GM08714 (cell line): Measurements from ENCODE around the gene MCTP2.

Experiments used
- H3K4me3 ChIP-seq: fragments of 200-500 bp; sonication (Bioruptor generic); 2 replicates; pipeline ENCODE4 v1.5.1; 2014; ENCODE audit warnings: mild to moderate bottlenecking, low read length, inconsistent platforms
- ZNF274 ChIP-seq: IDR thresholded peaks from 2 replicates; pipeline ENCODE4 v1.6.1; 2012; ENCODE audit warnings: mild to moderate bottlenecking, low read depth, low read length

MCTP2 gene

GRCh38 chr15:94414916-94415315, 183.6 kb downstream of the MCTP2 start:
- H3K4me3 ChIP-seq = no peak overlapping the region
- TF ChIP-seq ZNF274 = no peak

DNA sequence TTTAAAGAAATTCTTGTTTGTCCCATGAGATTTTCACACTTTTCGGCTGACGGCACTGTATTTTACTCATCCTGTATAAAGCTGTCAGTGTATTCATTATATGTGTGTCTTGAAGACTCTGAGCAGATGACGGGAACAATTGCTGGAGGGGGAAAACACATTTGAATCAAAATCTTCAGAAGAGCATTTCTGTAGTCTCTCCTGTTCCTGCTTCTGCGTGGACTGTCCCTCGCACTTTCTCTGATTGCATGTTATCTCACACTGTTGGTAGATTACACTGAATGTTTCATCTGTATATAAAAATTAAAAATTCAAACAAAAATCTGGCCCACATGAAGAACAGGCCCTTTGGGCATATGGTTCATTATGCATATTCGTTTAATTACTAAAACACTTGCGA, 184.9 kb downstream of the MCTP2 start:
- H3K4me3 ChIP-seq = no peak overlapping the region
- TF ChIP-seq ZNF274 = no peak

- TF ChIP-seq ZNF274 = no peak
- no peak overlapping the region for H3K4me3 ChIP-seq
These were observed 185.5 kb downstream of the MCTP2 start for GRCh38 chr15:94416820-94417219.

DNA sequence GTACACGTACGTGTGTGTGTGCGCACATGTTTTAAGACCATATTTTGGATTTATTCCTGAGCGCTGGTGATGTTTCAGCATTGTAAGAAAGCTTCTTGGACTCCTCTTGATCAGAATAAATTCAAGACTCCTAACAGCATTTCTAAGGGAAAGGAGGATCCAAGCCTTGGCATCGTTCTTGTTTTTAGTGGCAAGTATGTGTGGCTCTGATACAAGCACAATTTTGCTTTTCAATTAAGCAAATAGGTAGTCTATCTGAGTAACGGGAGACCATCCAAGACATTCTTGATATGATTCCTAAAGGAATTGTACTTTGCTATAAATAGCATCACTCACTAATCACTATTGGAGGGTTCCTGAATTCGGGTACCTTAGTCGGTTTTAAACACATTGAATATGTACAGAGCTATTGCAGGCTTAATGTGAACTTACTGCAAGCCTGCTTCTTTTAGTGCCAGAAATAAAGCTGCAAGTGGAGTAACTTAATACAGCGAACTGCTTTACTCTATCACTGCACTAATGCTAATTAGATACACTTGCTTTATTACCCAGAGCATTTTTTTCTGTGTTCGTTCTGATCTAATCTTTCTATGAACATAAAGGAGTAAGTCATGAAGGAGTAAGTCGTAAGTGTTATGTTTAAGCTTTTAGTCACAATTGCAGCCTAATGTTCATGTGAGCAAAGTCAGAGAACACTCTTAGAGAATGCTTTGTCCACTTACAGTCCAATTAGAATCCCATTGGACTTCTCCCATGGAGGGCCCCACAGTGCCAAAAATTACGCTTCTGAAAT, 186.3 kb downstream of the MCTP2 start:
- no peak for TF ChIP-seq ZNF274
- H3K4me3 ChIP-seq = no peak overlapping the region

DNA sequence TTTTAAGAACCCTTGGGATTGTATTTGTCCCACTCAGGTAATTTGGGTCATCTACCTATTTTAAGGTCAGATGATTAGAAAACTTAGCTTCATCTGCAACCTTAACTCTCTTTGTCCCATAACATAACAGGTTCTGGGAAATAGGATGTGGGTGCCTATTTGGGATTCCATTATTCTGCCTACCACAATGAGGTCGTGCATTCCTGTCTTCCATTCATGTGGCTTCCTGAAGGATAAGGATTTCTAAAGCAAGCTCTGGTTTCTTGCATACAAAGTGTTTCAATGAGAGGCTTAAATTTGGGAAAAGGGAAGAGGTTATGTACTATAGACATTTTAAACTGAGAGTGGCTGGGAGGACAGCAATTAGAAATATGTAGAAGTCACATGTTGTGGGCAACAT, 190.3 kb downstream of the MCTP2 start:
- TF ChIP-seq ZNF274 = no peak
- no peak overlapping the region for H3K4me3 ChIP-seq

- no peak for TF ChIP-seq ZNF274
- no peak overlapping the region for H3K4me3 ChIP-seq
These were observed 200.9 kb downstream of the MCTP2 start for GRCh38 chr15:94432279-94432678.

DNA sequence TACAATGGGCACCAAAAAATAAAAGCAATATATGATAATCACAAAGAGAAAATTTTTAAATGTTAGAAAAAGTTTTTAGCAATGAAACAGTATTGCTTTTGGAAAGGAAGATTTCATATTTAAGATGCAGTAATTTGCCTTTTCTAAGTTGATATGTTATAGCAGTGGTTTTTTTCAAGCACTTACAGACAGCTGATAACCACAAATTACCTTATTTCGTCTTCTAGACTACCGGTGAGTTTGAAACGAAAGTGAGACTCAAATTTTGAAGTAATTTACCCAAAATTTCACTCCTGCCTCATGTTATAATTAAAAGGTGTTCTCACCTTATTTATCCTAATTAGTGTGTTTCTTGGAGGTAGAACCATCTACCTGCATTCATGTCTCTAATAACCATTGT, 207.8 kb downstream of the MCTP2 start:
- TF ChIP-seq ZNF274 = no peak
- no peak overlapping the region for H3K4me3 ChIP-seq

DNA sequence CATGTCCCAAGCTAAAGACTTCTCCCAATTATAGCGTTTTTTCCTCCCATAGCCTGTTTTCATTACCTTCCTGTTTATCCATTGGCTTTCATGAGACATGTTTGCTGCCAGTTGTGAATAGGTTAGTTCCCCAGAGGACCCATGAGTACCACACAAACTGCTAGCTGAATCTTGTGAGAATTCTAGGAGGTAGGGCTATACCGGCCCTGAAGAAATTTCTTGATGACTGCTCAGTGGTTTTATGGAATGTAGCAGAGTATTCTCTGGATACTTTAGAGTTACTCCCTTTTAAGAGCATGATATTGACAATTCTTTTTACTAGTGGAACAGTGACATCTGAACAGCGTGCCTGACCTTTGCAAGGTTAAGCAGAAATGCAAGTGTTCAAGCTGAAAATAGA, 210.4 kb downstream of the MCTP2 start:
- H3K4me3 ChIP-seq = no peak overlapping the region
- no peak for TF ChIP-seq ZNF274

DNA sequence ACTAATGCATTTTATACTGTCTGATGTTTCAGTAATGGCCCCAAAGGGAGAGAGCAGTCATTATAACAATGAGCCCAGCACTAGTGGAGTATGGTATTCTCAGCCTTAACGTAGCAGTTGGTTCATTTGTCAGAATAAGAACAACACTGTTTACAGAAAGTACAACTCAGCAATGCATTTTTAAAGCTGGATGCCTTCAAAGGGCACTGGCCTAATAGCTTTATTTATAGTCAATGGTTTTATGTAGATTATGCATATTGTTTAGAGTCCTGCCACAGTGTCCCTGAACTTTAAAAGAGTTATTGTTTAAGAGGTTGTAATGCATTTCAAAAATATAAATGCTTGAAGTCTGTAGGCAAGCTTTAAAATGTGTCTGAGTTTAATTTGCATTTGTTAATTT, 211.1 kb downstream of the MCTP2 start:
- no peak overlapping the region for H3K4me3 ChIP-seq
- TF ChIP-seq ZNF274 = no peak

DNA sequence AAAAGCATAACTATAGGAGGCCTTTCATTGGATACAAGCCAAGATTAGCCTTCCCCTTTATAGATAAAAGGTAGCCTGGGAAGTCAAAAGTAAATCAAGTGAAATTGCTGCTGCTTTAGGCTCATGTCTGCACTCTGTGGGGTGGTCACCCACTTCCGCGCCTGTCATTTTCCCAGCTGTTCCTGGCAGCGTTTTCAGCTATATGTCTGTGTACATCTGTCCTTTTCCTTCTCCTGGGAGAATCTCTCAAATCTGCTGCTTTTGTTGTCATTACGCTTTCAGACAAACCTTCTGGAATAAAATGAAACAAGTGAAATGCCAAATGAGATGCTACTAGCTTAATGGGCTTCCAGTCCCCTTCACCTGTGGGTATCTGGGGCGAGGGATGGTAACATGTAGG, 211.8 kb downstream of the MCTP2 start:
- TF ChIP-seq ZNF274 = no peak

GRCh38 chr15:94445566-94446160, 214.3 kb downstream of the MCTP2 start:
- no peak for TF ChIP-seq ZNF274
- no peak overlapping the region for H3K4me3 ChIP-seq

More for the DNA sequence above, 211.8 kb downstream of the MCTP2 start:
- H3K4me3 ChIP-seq = no peak overlapping the region

GRCh38 chr15:94446441-94446840, 215.1 kb downstream of the MCTP2 start:
- H3K4me3 ChIP-seq = no peak overlapping the region
- no peak for TF ChIP-seq ZNF274

DNA sequence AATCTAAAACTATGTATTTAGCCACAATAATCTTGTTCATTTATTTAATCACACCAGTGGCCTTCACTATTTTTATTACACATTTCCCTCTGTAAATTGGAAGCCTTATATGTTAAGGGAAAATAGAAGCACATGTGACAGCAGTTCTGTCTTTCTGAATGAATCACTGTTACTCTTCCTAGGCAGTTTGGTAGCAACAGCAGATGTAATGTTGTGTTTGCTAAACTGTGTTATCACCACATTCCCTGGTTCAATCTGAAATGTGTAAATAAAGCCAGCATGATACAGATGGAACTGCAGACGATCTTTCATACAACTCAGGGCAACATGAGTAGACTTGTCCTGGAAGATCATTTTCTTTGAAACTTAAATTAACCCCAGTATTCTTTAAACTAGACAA, 220.1 kb downstream of the MCTP2 start:
- no peak overlapping the region for H3K4me3 ChIP-seq
- TF ChIP-seq ZNF274 = no peak

- TF ChIP-seq ZNF274 = no peak
- H3K4me3 ChIP-seq = no peak overlapping the region
These were observed 222.0 kb downstream of the MCTP2 start for GRCh38 chr15:94453227-94453988.

DNA sequence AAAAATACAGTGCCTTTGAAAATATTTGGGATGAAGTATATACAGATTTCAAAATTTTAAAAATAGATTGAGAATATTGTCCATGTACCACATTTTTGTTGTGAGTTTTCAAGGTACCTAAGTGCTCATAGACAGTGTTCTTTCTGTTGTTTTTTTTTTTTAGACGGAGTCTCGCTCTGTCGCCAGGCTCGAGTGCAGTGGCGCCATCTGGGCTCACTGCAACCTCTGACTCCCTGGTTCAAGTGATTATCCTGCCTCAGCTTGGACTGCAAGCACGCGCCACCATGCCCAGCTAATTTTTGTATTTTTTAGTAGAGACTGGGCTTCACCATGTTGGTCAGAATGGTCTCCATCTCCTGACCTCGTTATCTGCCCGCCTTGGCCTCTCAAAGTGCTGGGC, 223.9 kb downstream of the MCTP2 start:
- TF ChIP-seq ZNF274 = no peak
- no peak overlapping the region for H3K4me3 ChIP-seq
